DND-41 (cell line): Measurements from ENCODE around the gene TBC1D1.

Experiments
- ATAC-seq: fragments of 200-7000 bp; cut with Tn5 transposase; 3 replicates; pipeline ENCODE4 v1.9.1; 2021; ENCODE audit warnings: low read depth; ENCODE audit not compliant: insufficient read depth
- DNase-seq: peaks from one replicate; pipeline ENCODE4 v3.0.0-alpha.2; 2020
- H2AFZ ChIP-seq: 2 replicates; pipeline ENCODE4 v1.6.0; 2012; ENCODE audit warnings: low read depth, low read length
- H3K27ac ChIP-seq: 2 replicates; pipeline ENCODE4 v1.5.1; 2012; ENCODE audit warnings: low read length, inconsistent platforms
- H3K27me3 ChIP-seq: fragments of 200-600 bp; sonication (generic); 2 replicates; pipeline ENCODE4 v1.6.0; 2012; ENCODE audit warnings: low read length, mild to moderate bottlenecking, inconsistent platforms; ENCODE audit not compliant: insufficient read depth, poor library complexity
- H3K36me3 ChIP-seq: 2 replicates; pipeline ENCODE4 v1.5.1; 2012; ENCODE audit warnings: low read length, inconsistent platforms; ENCODE audit not compliant: insufficient read depth
- H3K4me1 ChIP-seq: 2 replicates; pipeline ENCODE4 v1.5.1; 2012; ENCODE audit warnings: mild to moderate bottlenecking, low read length; ENCODE audit not compliant: insufficient read depth
- H3K4me2 ChIP-seq: 2 replicates; pipeline ENCODE4 v1.6.0; 2012; ENCODE audit warnings: mild to moderate bottlenecking, moderate library complexity, low read length, inconsistent platforms; ENCODE audit not compliant: insufficient read depth
- H3K4me3 ChIP-seq, 2 experiments: fragments of 200-600 bp in 1 of 2; shearing (Covaris generic) in 1 of 2; 2 replicates each; pipeline ENCODE4 v1.5.1; 2012 to 2016; ENCODE audit warnings: inconsistent platforms in 2 of 2, low read length in 2 of 2, mild to moderate bottlenecking in 2 of 2, low read depth in 1 of 2, moderate library complexity in 1 of 2
- H3K79me2 ChIP-seq: 2 replicates; pipeline ENCODE4 v1.6.0; 2012; ENCODE audit warnings: low read length, inconsistent platforms; ENCODE audit not compliant: insufficient read depth
- H3K9ac ChIP-seq: 2 replicates; pipeline ENCODE4 v1.6.0; 2012; ENCODE audit warnings: low read depth, mild to moderate bottlenecking, inconsistent platforms, low read length, moderate library complexity
- H3K9me3 ChIP-seq: 2 replicates; pipeline ENCODE4 v1.5.1; 2012; ENCODE audit warnings: low read length, moderate library complexity, mild to moderate bottlenecking, inconsistent platforms; ENCODE audit not compliant: insufficient read depth, severe bottlenecking
- H4K20me1 ChIP-seq: 2 replicates; pipeline ENCODE4 v1.6.0; 2012; ENCODE audit warnings: low read length; ENCODE audit not compliant: insufficient read depth
- EZH2 ChIP-seq: IDR thresholded peaks from 3 replicates; pipeline ENCODE4 v1.6.1; 2012; ENCODE audit warnings: borderline replicate concordance, low read depth, mild to moderate bottlenecking, moderate library complexity, low read length, inconsistent platforms; ENCODE audit not compliant: severe bottlenecking
- TF ChIP-seq, protein P1 (sequence below): IDR thresholded peaks from 2 replicates; pipeline ENCODE4 v1.5.1; 2012; ENCODE audit warnings: borderline replicate concordance, low read length, moderate library complexity, mild to moderate bottlenecking; ENCODE audit not compliant: poor library complexity, severe bottlenecking; ENCODE audit errors: extremely low read depth

The TBC1D1 gene

GRCh38 chr4:38077791-38078489 lies 187.1 kb downstream of the TBC1D1 start:
- H3K9me3 ChIP-seq: no peaks in the 10 kb centered on the region
- H3K4me3 ChIP-seq: no peak overlapping the region
- TF ChIP-seq, protein P1, sequence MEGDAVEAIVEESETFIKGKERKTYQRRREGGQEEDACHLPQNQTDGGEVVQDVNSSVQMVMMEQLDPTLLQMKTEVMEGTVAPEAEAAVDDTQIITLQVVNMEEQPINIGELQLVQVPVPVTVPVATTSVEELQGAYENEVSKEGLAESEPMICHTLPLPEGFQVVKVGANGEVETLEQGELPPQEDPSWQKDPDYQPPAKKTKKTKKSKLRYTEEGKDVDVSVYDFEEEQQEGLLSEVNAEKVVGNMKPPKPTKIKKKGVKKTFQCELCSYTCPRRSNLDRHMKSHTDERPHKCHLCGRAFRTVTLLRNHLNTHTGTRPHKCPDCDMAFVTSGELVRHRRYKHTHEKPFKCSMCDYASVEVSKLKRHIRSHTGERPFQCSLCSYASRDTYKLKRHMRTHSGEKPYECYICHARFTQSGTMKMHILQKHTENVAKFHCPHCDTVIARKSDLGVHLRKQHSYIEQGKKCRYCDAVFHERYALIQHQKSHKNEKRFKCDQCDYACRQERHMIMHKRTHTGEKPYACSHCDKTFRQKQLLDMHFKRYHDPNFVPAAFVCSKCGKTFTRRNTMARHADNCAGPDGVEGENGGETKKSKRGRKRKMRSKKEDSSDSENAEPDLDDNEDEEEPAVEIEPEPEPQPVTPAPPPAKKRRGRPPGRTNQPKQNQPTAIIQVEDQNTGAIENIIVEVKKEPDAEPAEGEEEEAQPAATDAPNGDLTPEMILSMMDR: no peak
- no peak for TF ChIP-seq EZH2
- H3K4me2 ChIP-seq: no peak overlapping the region
- H3K4me1 ChIP-seq: no peaks in the 10 kb centered on the region
- no peaks in the 10 kb centered on the region for H3K79me2 ChIP-seq
- H2AFZ ChIP-seq: no peak overlapping the region
- DNase-seq (no peak), ATAC-seq (no peak)
- H3K36me3 ChIP-seq: peaks cover 29% of the 10 kb centered on the region
- H3K27ac ChIP-seq: no peak overlapping the region
- no peaks in the 10 kb centered on the region; the same call in 1 of the 2 replicates for H4K20me1 ChIP-seq
- H3K27me3 ChIP-seq: no peaks in the 10 kb centered on the region
- H3K9ac ChIP-seq: no peak overlapping the region

GRCh38 chr4:38078590-38079421 lies 187.9 kb downstream of the TBC1D1 start:
- Histone ChIP-seq H3K9ac (no peak overlapping the region), H3K9me3 (no peaks in the 10 kb centered on the region), H3K4me2 (no peak overlapping the region), H3K27ac (no peak overlapping the region), H3K4me3 (no peak overlapping the region), H3K36me3 (peaks cover 26% of the 10 kb centered on the region), H4K20me1 (no peaks in the 10 kb centered on the region; the same call in 1 of the 2 replicates), H2AFZ (no peak overlapping the region), H3K27me3 (no peaks in the 10 kb centered on the region), H3K4me1 (no peaks in the 10 kb centered on the region), H3K79me2 (no peaks in the 10 kb centered on the region)
- no peak for ATAC-seq
- TF ChIP-seq EZH2: no peak
- TF ChIP-seq, protein P1: no peak
- DNase-seq: no peak

GRCh38 chr4:38080061-38080974 lies 189.4 kb downstream of the TBC1D1 start:
- TF ChIP-seq, protein P1: no peak
- no peak for TF ChIP-seq EZH2
- Histone ChIP-seq H3K9me3 (no peaks in the 10 kb centered on the region), H3K4me3 (no peak overlapping the region), H4K20me1 (no peaks in the 10 kb centered on the region; the same call in 1 of the 2 replicates), H3K4me1 (no peaks in the 10 kb centered on the region), H3K9ac (no peak overlapping the region), H3K27ac (no peak overlapping the region), H3K4me2 (no peak overlapping the region), H3K27me3 (no peaks in the 10 kb centered on the region), H3K36me3 (peaks cover 32% of the 10 kb centered on the region; the same call in 1 of the 2 replicates), H3K79me2 (no peaks in the 10 kb centered on the region), H2AFZ (no peak overlapping the region)
- no peak for ATAC-seq
- no peak for DNase-seq
